DOHH2 (cell line): Measurements from ENCODE around the gene ZNF789.

ENCODE experiments used
- CTCF ChIP-seq: fragments of 200-600 bp; sonication (generic); IDR thresholded peaks from one replicate; pipeline ENCODE4 v1.5.1; 2014; ENCODE audit warnings: antibody characterized with exemption, mild to moderate bottlenecking, low read depth, low read length; ENCODE audit not compliant: poor library complexity, severe bottlenecking
- EZH2phosphoT487 ChIP-seq: fragments of 200-600 bp; sonication (generic); IDR thresholded peaks from 2 replicates; pipeline ENCODE4 v1.6.1; 2017; ENCODE audit warnings: borderline replicate concordance, mild to moderate bottlenecking, antibody characterized with exemption, low read length, moderate library complexity, mixed read lengths

- TF ChIP-seq CTCF: no peak
- no peak for TF ChIP-seq EZH2phosphoT487
Observed at GRCh38 chr7:99433158-99433557, 39.5 kb upstream of the ZNF789 start.
